ENCODE results near the gene MPP7. TPM values are rescaled to one million over a fixed set of nuclear protein-coding genes. Genes with fewer than 3 reads are reported as not detected.

Gene MPP7
- total RNA-seq, 1 donor from 2014 or later: 2.4 TPM

- no peaks in the 10 kb centered on the region for H3K27me3 ChIP-seq (ENCODE audit: control insufficient read depth, insufficient read depth, low read length)
- no peak for TF ChIP-seq CTCF (IDR thresholded peaks at IDR 0.05; ENCODE audit: insufficient read depth, low read length, poor library complexity, severe bottlenecking)
- no peaks in the 10 kb centered on the region for H3K36me3 ChIP-seq (ENCODE audit: control insufficient read depth, insufficient read depth, low read length)
- no peak overlapping the region for H3K4me3 ChIP-seq (ENCODE audit: low read depth, low read length)
- DNase-seq (ENCODE audit: low read depth): no peak
These were observed 26.5 kb downstream of the MPP7 start for GRCh38 chr10:28276384-28276783.

GRCh38 chr10:28274475-28274874 is 28.4 kb downstream of the MPP7 start:
- TF ChIP-seq CTCF (IDR thresholded peaks at IDR 0.05; ENCODE audit: insufficient read depth, low read length, poor library complexity, severe bottlenecking): no peak
- Histone ChIP-seq H3K27me3 (ENCODE audit: control insufficient read depth, insufficient read depth, low read length) (no peaks in the 10 kb centered on the region), H3K36me3 (ENCODE audit: control insufficient read depth, insufficient read depth, low read length) (no peaks in the 10 kb centered on the region), H3K4me3 (ENCODE audit: low read depth, low read length) (no peak overlapping the region)
- no peak for DNase-seq (ENCODE audit: low read depth)

- DNase-seq (ENCODE audit: low read depth): no peak
- Histone ChIP-seq H3K36me3 (ENCODE audit: control insufficient read depth, insufficient read depth, low read length) (no peaks in the 10 kb centered on the region), H3K4me3 (ENCODE audit: low read depth, low read length) (no peak overlapping the region), H3K27me3 (ENCODE audit: control insufficient read depth, insufficient read depth, low read length) (no peaks in the 10 kb centered on the region)
- no peak for TF ChIP-seq CTCF (IDR thresholded peaks at IDR 0.05; ENCODE audit: insufficient read depth, low read length, poor library complexity, severe bottlenecking)
These were observed 29.5 kb downstream of the MPP7 start for GRCh38 chr10:28273343-28273742.

- no peaks in the 10 kb centered on the region for H3K27me3 ChIP-seq (ENCODE audit: control insufficient read depth, insufficient read depth, low read length)
- no peaks in the 10 kb centered on the region for H3K36me3 ChIP-seq (ENCODE audit: control insufficient read depth, insufficient read depth, low read length)
- no peak for TF ChIP-seq CTCF (IDR thresholded peaks at IDR 0.05; ENCODE audit: insufficient read depth, low read length, poor library complexity, severe bottlenecking)
- no peak for DNase-seq (ENCODE audit: low read depth)
- no peak overlapping the region for H3K4me3 ChIP-seq (ENCODE audit: low read depth, low read length)
These were observed 32.9 kb downstream of the MPP7 start for GRCh38 chr10:28269842-28270456.

GRCh38 chr10:28266449-28267224 is 36.2 kb downstream of the MPP7 start:
- DNase-seq (ENCODE audit: low read depth): no peak
- no peak overlapping the region for H3K4me3 ChIP-seq (ENCODE audit: low read depth, low read length)
- no peaks in the 10 kb centered on the region for H3K36me3 ChIP-seq (ENCODE audit: control insufficient read depth, insufficient read depth, low read length)
- no peak for TF ChIP-seq CTCF (IDR thresholded peaks at IDR 0.05; ENCODE audit: insufficient read depth, low read length, poor library complexity, severe bottlenecking)
- no peaks in the 10 kb centered on the region for H3K27me3 ChIP-seq (ENCODE audit: control insufficient read depth, insufficient read depth, low read length)

Measured in kidney epithelial cell (primary cell).